HG03139 (cell line): ENCODE results near the gene PRKX.
A peak's percentile ranks its signal among the peaks of the same experiment; 100 is the strongest.
"Not testable (repeated sequence)": the region's sequence is repeated elsewhere in the genome, so short reads cannot be mapped to it uniquely, and the experiment has no call there.

Experiments used
- ATAC-seq: cut with Tn5 transposase; IDR thresholded peaks from one replicate; pipeline ENCODE4 v1.9.1; 2021; ENCODE audit not compliant: unreplicated experiment

Gene PRKX

GRCh38 chrX:3713225-3713936 is at the start of gene PRKX:
TSS of gene PRKX (minus strand) at chrX:3713649. CDS start at chrX:3713253, 396 bp downstream.
- peak; percentile 77 for ATAC-seq

GRCh38 chrX:3763111-3763510 is 49.7 kb upstream of the PRKX start:
- no peak for ATAC-seq

- no peak for ATAC-seq
Observed at GRCh38 chrX:3757510-3758025, 44.1 kb upstream of the PRKX start.

GRCh38 chrX:3748052-3748559 is 34.7 kb upstream of the PRKX start:
- no peak for ATAC-seq

- no peak for ATAC-seq
Observed at GRCh38 chrX:3743801-3744439, 30.5 kb upstream of the PRKX start.

GRCh38 chrX:3740946-3741345 is 27.5 kb upstream of the PRKX start:
- not testable (repeated sequence) for ATAC-seq

- ATAC-seq = no peak
Observed at GRCh38 chrX:3738509-3738908, 25.1 kb upstream of the PRKX start.

- not testable (repeated sequence) for ATAC-seq
Observed at GRCh38 chrX:3736536-3736935, 23.1 kb upstream of the PRKX start.

GRCh38 chrX:3735891-3736290 is 22.4 kb upstream of the PRKX start:
- not testable (repeated sequence) for ATAC-seq

- not testable (repeated sequence) for ATAC-seq
Observed at GRCh38 chrX:3734456-3734855, 21.0 kb upstream of the PRKX start.

- no peak for ATAC-seq
Observed at GRCh38 chrX:3733043-3733430, 19.6 kb upstream of the PRKX start.

- not testable (repeated sequence) for ATAC-seq
Observed at GRCh38 chrX:3732326-3733042, 19.0 kb upstream of the PRKX start.

GRCh38 chrX:3728454-3728853 is 15.0 kb upstream of the PRKX start:
- no peak for ATAC-seq

- ATAC-seq = not testable (repeated sequence)
Observed at GRCh38 chrX:3723460-3723859, 10.0 kb upstream of the PRKX start.

- no peak for ATAC-seq
Observed at GRCh38 chrX:3717742-3718420, 4.4 kb upstream of the PRKX start.

- ATAC-seq = no peak
Observed at GRCh38 chrX:3715921-3716320, 2.5 kb upstream of the PRKX start.

GRCh38 chrX:3714706-3715479 is 1.4 kb upstream of the PRKX start:
- not testable (repeated sequence) for ATAC-seq

- ATAC-seq = no peak
Observed at GRCh38 chrX:3713937-3714434, 537 bp upstream of the PRKX start.

GRCh38 chrX:3712870-3713224 is 602 bp downstream of the PRKX start:
- peak; percentile 15 for ATAC-seq
